ENCODE data around the gene SGPL1.

SGPL1 gene

GRCh38 chr10:70778267-70778924 is 37.4 kb upstream of the SGPL1 start:
- H3K27ac ChIP-seq: no peak overlapping the region

GRCh38 chr10:70779088-70779487 is 36.7 kb upstream of the SGPL1 start:
- TF ChIP-seq CTCF (conservative IDR thresholded peaks at IDR 0.05): no peak
- H3K27ac ChIP-seq: no peak overlapping the region

More at GRCh38 chr10:70778267-70778924, 37.4 kb upstream of the SGPL1 start:
- TF ChIP-seq CTCF (conservative IDR thresholded peaks at IDR 0.05): no peak

- TF ChIP-seq CTCF (conservative IDR thresholded peaks at IDR 0.05): no peak
- H3K27ac ChIP-seq: no peak overlapping the region
These were observed 36.0 kb upstream of the SGPL1 start for GRCh38 chr10:70779511-70780369.

- TF ChIP-seq CTCF (conservative IDR thresholded peaks at IDR 0.05): no peak
- H3K27ac ChIP-seq: no peak overlapping the region
These were observed 35.4 kb upstream of the SGPL1 start for GRCh38 chr10:70780370-70780760.

GRCh38 chr10:70780772-70781171 is 35.0 kb upstream of the SGPL1 start:
- H3K27ac ChIP-seq: no peak overlapping the region
- no peak for TF ChIP-seq CTCF (conservative IDR thresholded peaks at IDR 0.05)

- no peak overlapping the region for H3K27ac ChIP-seq
- TF ChIP-seq CTCF (conservative IDR thresholded peaks at IDR 0.05): no peak
These were observed 34.2 kb upstream of the SGPL1 start for GRCh38 chr10:70781461-70782051.

- H3K27ac ChIP-seq: no peak overlapping the region
- TF ChIP-seq CTCF (conservative IDR thresholded peaks at IDR 0.05): no peak
These were observed 33.5 kb upstream of the SGPL1 start for GRCh38 chr10:70782086-70782745.
